HepG2 (cell line): Measurements from ENCODE around the gene TBKBP1. TPM values are rescaled to one million over a fixed set of nuclear protein-coding genes. Genes with fewer than 3 reads are reported as not detected.

Experiments
- ATAC-seq: fragments of 200-7000 bp; cut with Tn5 transposase; 3 replicates; pipeline ENCODE4 v1.9.1; 2020; ENCODE audit warnings: mild to moderate bottlenecking, moderate library complexity
- BruUV-seq: library from RNA; stranded (reverse); fragments of 400-500 nt; replicated peaks from 2 replicates; lab custom pipeline; 2021; lab: Mats Ljungman, UMichigan
- CTCF ChIA-PET: fragments of 300-600 bp; formaldehyde crosslinking; extraction: SDS; loops from one replicate; lab custom pipeline; 2021; ENCODE audit warnings: low total read pairs, inconsistent platforms, low intra/inter-chr PET ratio; lab: Yijun Ruan, JAX
- POLR2A ChIA-PET: fragments of 350-600 bp; sonication (Branson Sonifier 250); formaldehyde crosslinking; loops from one replicate; lab custom pipeline; 2020; ENCODE audit warnings: antibody characterized with exemption, inconsistent platforms; lab: Yijun Ruan, JAX
- DNase-seq: peaks from one replicate; pipeline ENCODE4 v3.0.0-alpha.2; 2015; ENCODE audit warnings: low spot score
- FAIRE-seq: peaks from 3 replicates; lab custom pipeline; 2011; peaks lifted over from hg19 to GRCh38; lab: Jason Lieb, UNC
- H2AFZ ChIP-seq: one replicate; pipeline ENCODE4 v1.6.1; 2011; ENCODE audit warnings: low read length, inconsistent platforms
- H3K27ac ChIP-seq: fragments of 300-600 bp; 3 replicates; pipeline ENCODE4 v1.8.0; 2011; ENCODE audit warnings: mixed run types, mild to moderate bottlenecking, mixed read lengths, low read length, inconsistent platforms; ENCODE audit not compliant: insufficient read depth; ENCODE audit errors: extremely low read length
- H3K27me3 ChIP-seq, 2 experiments: fragments of 200-600 bp in 1 of 2; 2 replicates in 1 of 2; 3 replicates in 1 of 2; pipeline versions ENCODE4 v1.6.0 to v1.8.0; 2011; ENCODE audit warnings: low read length in 2 of 2, mild to moderate bottlenecking in 2 of 2, moderate library complexity in 2 of 2, inconsistent platforms in 1 of 2; ENCODE audit not compliant: insufficient read depth in 2 of 2, control insufficient read depth in 1 of 2
- H3K36me3 ChIP-seq, 2 experiments: fragments of 200-600 bp in 1 of 2; replicated peaks in 1 of 2; 2 replicates in 1 of 2; 3 replicates in 1 of 2; pipeline versions ENCODE4 v1.5.1 to v1.8.0; 2011; ENCODE audit warnings: low read length in 2 of 2, inconsistent platforms in 1 of 2; ENCODE audit not compliant: insufficient read depth in 2 of 2, control insufficient read depth in 1 of 2
- H3K4me1 ChIP-seq: 2 replicates; pipeline ENCODE4 v1.5.1; 2012; ENCODE audit warnings: low read length, inconsistent platforms; ENCODE audit not compliant: insufficient read depth
- H3K4me2 ChIP-seq: 2 replicates; pipeline ENCODE4 v1.6.0; 2011; ENCODE audit warnings: low read depth, low read length, inconsistent platforms
- H3K4me3 ChIP-seq, 3 experiments: fragments of 200-600 bp in 1 of 3; sonication (generic), shearing (Covaris generic) in 1 of 3; replicated peaks in 1 of 3; 2 replicates each; pipeline ENCODE4 v1.5.1; 2011 to 2016; ENCODE audit warnings: low read length in 3 of 3, inconsistent platforms in 2 of 3, low read depth in 2 of 3, mild to moderate bottlenecking in 2 of 3, control low read depth in 1 of 3, mixed read lengths in 1 of 3; ENCODE audit not compliant: insufficient read depth in 1 of 3
- H3K79me2 ChIP-seq: one replicate; pipeline ENCODE4 v1.6.1; 2011; ENCODE audit warnings: low read length, inconsistent platforms; ENCODE audit not compliant: insufficient read depth
- H3K9ac ChIP-seq: 2 replicates; pipeline ENCODE4 v1.6.0; 2011; ENCODE audit warnings: mild to moderate bottlenecking, low read depth, low read length, inconsistent platforms; ENCODE audit not compliant: insufficient read depth
- H3K9me3 ChIP-seq: 2 replicates; pipeline ENCODE4 v1.5.1; 2012; ENCODE audit warnings: mild to moderate bottlenecking, low read length
- H4K20me1 ChIP-seq: 2 replicates; pipeline ENCODE4 v1.6.0; 2011; ENCODE audit warnings: inconsistent platforms, mild to moderate bottlenecking, low read length, moderate library complexity; ENCODE audit not compliant: insufficient read depth
- HHEX ChIP-seq: IDR thresholded peaks from 2 replicates; pipeline ENCODE4 v1.6.1; 2016; ENCODE audit warnings: control low read depth
- HNF1A ChIP-seq, 2 experiments: sonication (generic) in 1 of 2; formaldehyde crosslinking in 1 of 2; IDR thresholded peaks; 2 replicates each; pipeline versions ENCODE4 v1.4.0 to v1.6.1; 2016 to 2020; ENCODE audit warnings: borderline replicate concordance in 1 of 2, low read depth in 1 of 2, mild to moderate bottlenecking in 1 of 2, missing genetic modification reagents in 1 of 2
- MTERF4 ChIP-seq: sonication (generic); formaldehyde crosslinking; IDR thresholded peaks from 2 replicates; pipeline ENCODE4 v1.8.0; 2023; ENCODE audit warnings: mild to moderate bottlenecking, missing genetic modification reagents
- MXI1 ChIP-seq: IDR thresholded peaks from 3 replicates; pipeline ENCODE4 v1.6.1; 2012; ENCODE audit warnings: low read depth, low read length, inconsistent platforms, borderline replicate concordance
- PAF1 ChIP-seq: IDR thresholded peaks from 2 replicates; pipeline ENCODE4 v1.6.1; 2016; ENCODE audit warnings: missing genetic modification reagents, missing compliant biosample characterization
- POLR2A ChIP-seq, 2 experiments: IDR thresholded peaks; 2 replicates each; pipeline ENCODE4 v1.6.1; 2011; ENCODE audit warnings: low read depth in 2 of 2, low read length in 2 of 2, mild to moderate bottlenecking in 1 of 2, moderate library complexity in 1 of 2; ENCODE audit not compliant: insufficient read depth in 1 of 2
- POLR2AphosphoS5 ChIP-seq: IDR thresholded peaks from 2 replicates; pipeline ENCODE4 v1.6.1; 2012; ENCODE audit warnings: low read depth, low read length
- POLR2G ChIP-seq: fragments of 200-400 bp; formaldehyde crosslinking; IDR thresholded peaks from 2 replicates; pipeline ENCODE4 v1.6.1; 2018; ENCODE audit warnings: mild to moderate bottlenecking, low read depth, low read length, moderate library complexity
- ZFP1 ChIP-seq: IDR thresholded peaks from 2 replicates; pipeline ENCODE4 v1.6.1; 2016
- ZFP37 ChIP-seq: sonication (generic); formaldehyde crosslinking; IDR thresholded peaks from 2 replicates; pipeline ENCODE4 v1.4.0; 2020; ENCODE audit warnings: missing genetic modification reagents, borderline replicate concordance
- ZMYM4 ChIP-seq: sonication (generic); formaldehyde crosslinking; IDR thresholded peaks from 2 replicates; pipeline ENCODE4 v1.8.1; 2023; ENCODE audit warnings: mild to moderate bottlenecking, missing genetic modification reagents
- ZNF883 ChIP-seq: sonication (generic); formaldehyde crosslinking; IDR thresholded peaks from 2 replicates; pipeline ENCODE4 v1.5.1; 2020; ENCODE audit warnings: mild to moderate bottlenecking, missing genetic modification reagents; ENCODE audit errors: not compliant biosample characterization
- WGBS: methylation state at CpG from one replicate; pipeline ENCODE4 v1.1.6; 2017; ENCODE audit warnings: low lambda C conversion rate; 5-methylcytosine and 5-hydroxymethylcytosine counted together
- in situ Hi-C: cut with HindIII; loops from 2 replicates; pipeline ENCODE4 v1.10.0; 2017; ENCODE audit warnings: low pct_unique_long_range_greater_than_20kb; ENCODE audit not compliant: extremely low pct_ligation_motif_present
- intact Hi-C: fragments of 100-400 bp; cut with micrococcal nuclease; formaldehyde crosslinking; loops from one replicate; pipeline ENCODE4 v1.10.0; 2022; ENCODE audit not compliant: unreplicated experiment
- polyA plus RNA-seq, 8 experiments: library from polyadenylated mRNA; depleted of rRNA in 3 of 8; stranded (reverse) in 7 of 8; unstranded in 1 of 8; fragments of >200 nt; fragmentation: Illumina TruSeq in 4 of 8; extraction: Trizol in 4 of 8; gene quantifications; 2 replicates each; pipeline versions ENCODE4 v1.2.1 to v1.2.3, GENCODE V29; 2011 to 2016; ENCODE audit warnings: low read depth in 4 of 8, missing spikeins in 1 of 8, mixed read lengths in 1 of 8; ENCODE audit not compliant: insufficient read depth in 1 of 8
- total RNA-seq, 5 experiments: library from RNA; depleted of rRNA; stranded (reverse); fragments of >200 nt; fragmentation: Illumina TruSeq; extraction: Trizol; gene quantifications; 2 replicates each; pipeline ENCODE4 v1.2.3, GENCODE V29; 2016; ENCODE audit warnings: low read depth in 1 of 5

The TBKBP1 gene
- total and polyA plus RNA-seq, 2 of the 13 experiments (the other 11 are each of a cell fraction or from before 2014, with no cell fraction given): 2.6 to 7.0 TPM

GRCh38 chr17:47684025-47684424 is 9.9 kb upstream of the TBKBP1 start:
- Histone ChIP-seq H3K4me1 (peaks cover 34% of the 10 kb centered on the region), H3K79me2 (no peaks in the 10 kb centered on the region), H3K36me3 (peaks cover 21 to 37% of the 10 kb centered on the region in 2 experiments), H3K4me2 (no peak overlapping the region), H2AFZ (no peak overlapping the region), H3K27me3 (no peaks in the 10 kb centered on the region), H3K9me3 (no peaks in the 10 kb centered on the region), H4K20me1 (peaks cover 9% of the 10 kb centered on the region; the same call in 1 of the 2 replicates), H3K9ac (no peak overlapping the region), H3K4me3 (no peak overlapping the region), H3K27ac (no peak overlapping the region)
- TF ChIP-seq ZNF883 (CRISPR knock-in tag): no peak
- no peak for TF ChIP-seq ZFP1 (CRISPR knock-in tag)
- TF ChIP-seq HHEX (CRISPR knock-in tag): no peak
- TF ChIP-seq POLR2A (IDR thresholded peaks at IDR 0.05; ENCODE audit: insufficient read depth in 1 of 2, low read depth in 2 of 2, low read length in 2 of 2): 0 out of 4 replicates have a peak, but pooled peaks of 1 of the 2 experiments have one; percentile 24
- peak; percentile 42; the same call in 1 of the 2 replicates for TF ChIP-seq POLR2AphosphoS5
- no peak for TF ChIP-seq ZFP37 (CRISPR knock-in tag)
- peak; percentile 48; the same call in 1 of the 2 replicates for TF ChIP-seq POLR2G
- FAIRE-seq (no peak), DNase-seq (no peak), ATAC-seq (no peak)
- intact Hi-C loops (no loop called here), in situ Hi-C loops (no loop called here)
- ChIA-PET POLR2A (interaction anchor here (0.7 to 1.3 kb wide), 3 partner anchors 9 to 34 kb away, joined by 4 read pairs; partner anchors contain the start of gene KPNB1), CTCF (no interaction called here)
- BruUV-seq: no TSS peak
- WGBS: 92% methylated on average over 4 of the region's 4 CpGs

GRCh38 chr17:47684535-47685193 is 9.3 kb upstream of the TBKBP1 start:
- H3K4me1 ChIP-seq: peaks cover 34% of the 10 kb centered on the region
- no peaks in the 10 kb centered on the region for H3K27me3 ChIP-seq
- no peaks in the 10 kb centered on the region for H3K9me3 ChIP-seq
- WGBS: 97% methylated on average over 4 of the region's 4 CpGs
- CTCF ChIA-PET: no interaction called here
- no peak overlapping the region for H3K9ac ChIP-seq
- no peaks in the 10 kb centered on the region for H3K79me2 ChIP-seq
- peaks cover 21 to 31% of the 10 kb centered on the region in 2 experiments for H3K36me3 ChIP-seq
- no peak overlapping the region for H2AFZ ChIP-seq
- POLR2A ChIA-PET: interaction anchor here (1.1 to 1.3 kb wide), 2 partner anchors 8 to 35 kb away, joined by 4 read pairs; partner anchors contain the start of gene KPNB1
- peaks cover 9% of the 10 kb centered on the region; the same call in 1 of the 2 replicates for H4K20me1 ChIP-seq
- H3K27ac ChIP-seq: no peak overlapping the region
- in situ Hi-C loops: no loop called here
- H3K4me2 ChIP-seq: no peak overlapping the region
- intact Hi-C loops: loop anchor here (5.0 kb wide), 1 partner anchor 32 kb away; no protein-coding TSS in a partner anchor
- no peak overlapping the region for H3K4me3 ChIP-seq
- no TSS peak for BruUV-seq
- DNase-seq: no peak
- ATAC-seq: no peak
- no peak for FAIRE-seq
- TF ChIP-seq MXI1: no peak
- TF ChIP-seq ZMYM4 (CRISPR knock-in tag): no peak
- TF ChIP-seq HNF1A (IDR thresholded peaks at IDR 0.05; ENCODE audit: low read depth): no peak
- peak; percentile 25; the same call in 1 of the 2 replicates for TF ChIP-seq HNF1A (CRISPR knock-in tag; IDR thresholded peaks at IDR 0.05; ENCODE audit: borderline replicate concordance)
- TF ChIP-seq MTERF4 (CRISPR knock-in tag): no peak
- 0 out of 2 replicates have a peak, but pooled peaks have one; percentile 56 for TF ChIP-seq PAF1
- peak; percentile 53 for TF ChIP-seq POLR2G
